Thoracic aorta (tissue), 2 donors: ENCODE data around the gene ANKRD17. TPM values are rescaled to one million over a fixed set of nuclear protein-coding genes. Genes with fewer than 3 reads are reported as not detected.

Source experiments
- ATAC-seq: fragments of 150-250 bp; one replicate; pipeline ENCODE4 v1.8.0; 2017; ENCODE audit warnings: low read depth; ENCODE audit not compliant: insufficient number of reproducible peaks, low FRiP score
- DNase-seq: peaks from one replicate; pipeline ENCODE4 v3.0.0-alpha.2; 2020; ENCODE audit warnings: low spot score
- H3K27ac ChIP-seq, 2 donors: fragments of 200-600 bp; sonication (generic); 1 replicate in 1 of 2; 2 replicates in 1 of 2; pipeline ENCODE4 v1.5.1; 2016; ENCODE audit warnings: mild to moderate bottlenecking in 2 of 2, moderate library complexity in 2 of 2
- H3K27me3 ChIP-seq: fragments of 200-600 bp; sonication (generic); replicated peaks from 2 replicates; pipeline ENCODE4 v1.6.0; 2016; ENCODE audit warnings: mild to moderate bottlenecking; ENCODE audit not compliant: insufficient read depth
- H3K36me3 ChIP-seq: fragments of 200-600 bp; sonication (generic); one replicate; pipeline ENCODE4 v1.5.1; 2016
- H3K4me1 ChIP-seq, 2 donors: fragments of 200-600 bp; sonication (generic); 1 replicate in 1 of 2; 2 replicates in 1 of 2; pipeline versions ENCODE4 v1.5.1 to v1.6.0; 2016; ENCODE audit warnings: low read depth in 2 of 2, mild to moderate bottlenecking in 1 of 2; ENCODE audit not compliant: control insufficient read depth in 1 of 2
- H3K4me3 ChIP-seq: fragments of 200-600 bp; sonication (generic); 2 replicates; pipeline ENCODE4 v1.5.1; 2016; ENCODE audit warnings: mild to moderate bottlenecking
- H3K9me3 ChIP-seq: fragments of 200-600 bp; sonication (generic); 2 replicates; pipeline ENCODE4 v1.5.1; 2016
- total RNA-seq, 2 donors: library from RNA; depleted of rRNA; stranded (reverse); fragments of >200 nt; gene quantifications; one replicate each; pipeline versions ENCODE4 v1.1.0 to v1.2.3, GENCODE V29; 2016
- TF ChIP-seq, protein P1 (sequence below): fragments of 200-600 bp; sonication (generic); IDR thresholded peaks from one replicate; pipeline ENCODE4 v1.5.1; 2019; ENCODE audit warnings: antibody characterized with exemption

ANKRD17 gene
- total RNA-seq, 2 donors from 2014 or later: 49.3 to 58.8 TPM

DNA sequence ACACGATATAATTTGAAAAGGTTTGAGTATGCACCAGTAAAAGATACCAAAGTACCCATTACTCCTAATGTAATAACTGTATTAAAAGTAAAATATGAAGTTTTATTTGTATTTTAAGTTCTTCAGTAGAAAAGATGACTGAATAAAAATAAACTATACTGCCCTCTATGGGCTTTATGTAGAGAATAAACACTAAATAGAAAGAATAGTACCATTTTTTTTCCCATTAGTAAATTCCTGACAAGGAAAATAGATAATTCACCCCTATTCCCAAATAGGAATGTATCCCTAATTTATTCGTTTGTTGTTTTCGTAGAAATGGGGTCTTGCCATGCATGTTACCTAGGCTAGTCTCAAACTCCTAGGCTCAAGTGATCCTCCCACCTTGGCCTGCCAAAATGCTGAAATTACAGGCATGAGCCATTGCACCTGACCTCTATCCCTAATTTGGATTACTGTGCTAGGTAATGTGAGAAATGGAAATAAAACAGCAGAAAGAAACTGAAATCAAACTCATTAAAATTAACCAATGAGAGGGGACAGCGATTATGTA lies 115.5 kb downstream of the ANKRD17 start:
- H3K4me1 ChIP-seq: no peaks in the 10 kb centered on the region
- no peak for DNase-seq
- no peak overlapping the region for H3K4me3 ChIP-seq
- no peak overlapping the region for H3K27ac ChIP-seq
- TF ChIP-seq, protein P1, sequence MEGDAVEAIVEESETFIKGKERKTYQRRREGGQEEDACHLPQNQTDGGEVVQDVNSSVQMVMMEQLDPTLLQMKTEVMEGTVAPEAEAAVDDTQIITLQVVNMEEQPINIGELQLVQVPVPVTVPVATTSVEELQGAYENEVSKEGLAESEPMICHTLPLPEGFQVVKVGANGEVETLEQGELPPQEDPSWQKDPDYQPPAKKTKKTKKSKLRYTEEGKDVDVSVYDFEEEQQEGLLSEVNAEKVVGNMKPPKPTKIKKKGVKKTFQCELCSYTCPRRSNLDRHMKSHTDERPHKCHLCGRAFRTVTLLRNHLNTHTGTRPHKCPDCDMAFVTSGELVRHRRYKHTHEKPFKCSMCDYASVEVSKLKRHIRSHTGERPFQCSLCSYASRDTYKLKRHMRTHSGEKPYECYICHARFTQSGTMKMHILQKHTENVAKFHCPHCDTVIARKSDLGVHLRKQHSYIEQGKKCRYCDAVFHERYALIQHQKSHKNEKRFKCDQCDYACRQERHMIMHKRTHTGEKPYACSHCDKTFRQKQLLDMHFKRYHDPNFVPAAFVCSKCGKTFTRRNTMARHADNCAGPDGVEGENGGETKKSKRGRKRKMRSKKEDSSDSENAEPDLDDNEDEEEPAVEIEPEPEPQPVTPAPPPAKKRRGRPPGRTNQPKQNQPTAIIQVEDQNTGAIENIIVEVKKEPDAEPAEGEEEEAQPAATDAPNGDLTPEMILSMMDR: no peak
- H3K27me3 ChIP-seq: no peaks in the 10 kb centered on the region
- H3K36me3 ChIP-seq: peaks cover 17% of the 10 kb centered on the region
- no peaks in the 10 kb centered on the region for H3K9me3 ChIP-seq
- no peak for ATAC-seq

- DNase-seq: no peak
- Histone ChIP-seq H3K4me3 (no peak overlapping the region), H3K27me3 (no peaks in the 10 kb centered on the region), H3K9me3 (no peaks in the 10 kb centered on the region), H3K36me3 (peaks cover 24% of the 10 kb centered on the region), H3K4me1 (no peaks in the 10 kb centered on the region), H3K27ac (no peak overlapping the region)
- no peak for ATAC-seq
- TF ChIP-seq, protein P1: no peak
Observed at GRCh38 chr4:73139991-73140390, 118.6 kb downstream of the ANKRD17 start.

GRCh38 chr4:73139245-73139644 lies 119.4 kb downstream of the ANKRD17 start:
- Histone ChIP-seq H3K4me1 (no peaks in the 10 kb centered on the region), H3K27me3 (no peaks in the 10 kb centered on the region), H3K27ac (no peak overlapping the region), H3K9me3 (no peaks in the 10 kb centered on the region), H3K36me3 (peaks cover 26% of the 10 kb centered on the region), H3K4me3 (no peak overlapping the region)
- TF ChIP-seq, protein P1: no peak
- ATAC-seq (no peak), DNase-seq (no peak)

DNA sequence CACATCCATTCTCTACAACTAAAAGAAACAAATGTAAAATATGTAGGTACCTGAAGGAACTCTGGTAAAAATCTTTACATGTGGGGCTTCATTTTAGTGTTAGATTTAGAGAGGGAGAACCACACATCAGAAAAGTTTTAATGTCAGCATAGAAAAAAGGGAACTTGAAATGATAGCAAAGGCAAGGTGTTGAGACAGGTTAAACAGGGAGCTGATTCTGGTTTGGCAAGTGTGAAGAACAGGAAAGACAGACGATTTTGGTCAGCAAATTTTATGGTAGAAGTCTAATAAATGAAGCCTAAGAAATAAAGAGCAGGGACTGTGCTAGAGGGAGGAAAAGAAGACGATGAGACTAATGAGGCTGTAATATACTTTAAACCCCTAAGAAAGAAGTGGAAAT lies 121.5 kb downstream of the ANKRD17 start:
- H3K4me1 ChIP-seq: no peaks in the 10 kb centered on the region
- H3K27me3 ChIP-seq: no peaks in the 10 kb centered on the region
- DNase-seq: no peak
- H3K36me3 ChIP-seq: peaks cover 31% of the 10 kb centered on the region
- TF ChIP-seq, protein P1: no peak
- H3K9me3 ChIP-seq: no peaks in the 10 kb centered on the region
- no peak overlapping the region for H3K27ac ChIP-seq
- ATAC-seq: no peak
- H3K4me3 ChIP-seq: no peak overlapping the region

GRCh38 chr4:73133784-73134183 lies 124.8 kb downstream of the ANKRD17 start:
- Histone ChIP-seq H3K4me3 (no peak overlapping the region), H3K27ac (no peak overlapping the region), H3K27me3 (no peaks in the 10 kb centered on the region), H3K36me3 (peaks cover 22% of the 10 kb centered on the region), H3K9me3 (no peaks in the 10 kb centered on the region), H3K4me1 (no peaks in the 10 kb centered on the region)
- TF ChIP-seq, protein P1: no peak
- DNase-seq (no peak), ATAC-seq (no peak)
